PC-3 (cell line): ENCODE results near the gene NTN3. TPM values are rescaled to one million over a fixed set of nuclear protein-coding genes. Genes with fewer than 3 reads are reported as not detected.

Experiments
- ATAC-seq: fragments of 200-7000 bp; cut with Tn5 transposase; 2 replicates; pipeline ENCODE4 v1.9.1; 2020; ENCODE audit warnings: mild to moderate bottlenecking, moderate library complexity
- BruUV-seq: library from RNA; stranded (reverse); fragments of 400-500 nt; replicated peaks from 2 replicates; lab custom pipeline; 2021; lab: Mats Ljungman, UMichigan
- CTCF ChIA-PET: fragments of 300-600 bp; sonication (Branson Sonifier 250); formaldehyde crosslinking; loops from one replicate; lab custom pipeline; 2022; ENCODE audit warnings: antibody characterized with exemption; lab: Charles Lee
- POLR2A ChIA-PET: fragments of 300-600 bp; sonication (Branson Sonifier 250); formaldehyde crosslinking; loops from one replicate; lab custom pipeline; 2022; ENCODE audit warnings: antibody characterized with exemption; ENCODE audit not compliant: unreplicated experiment; lab: Charles Lee
- DNase-seq: peaks from one replicate; pipeline ENCODE4 v3.0.0-alpha.2; 2015
- H2AFZ ChIP-seq: fragments of 300-600 bp; sonication (generic); 2 replicates; pipeline ENCODE4 v1.6.0; 2016; ENCODE audit warnings: antibody characterized with exemption, low read length
- H3F3A ChIP-seq: fragments of 300-600 bp; sonication (generic); one replicate; pipeline ENCODE4 v1.6.0; 2017; ENCODE audit warnings: antibody characterized with exemption, low read length, control low read depth, mild to moderate bottlenecking; ENCODE audit not compliant: unreplicated experiment
- H3K27ac ChIP-seq: fragments of 300-600 bp; sonication (generic); 2 replicates; pipeline ENCODE4 v1.5.1; 2016; ENCODE audit warnings: mild to moderate bottlenecking, low read length
- H3K27me3 ChIP-seq: fragments of 300-600 bp; sonication (generic); 2 replicates; pipeline ENCODE4 v1.6.1; 2016; ENCODE audit warnings: low read length, mixed read lengths
- H3K36me3 ChIP-seq: fragments of 300-600 bp; sonication (generic); 2 replicates; pipeline ENCODE4 v1.6.1; 2016; ENCODE audit warnings: low read depth, mixed run types, low read length, mixed read lengths
- H3K4me1 ChIP-seq: fragments of 300-600 bp; sonication (generic); 2 replicates; pipeline ENCODE4 v1.5.1; 2016; ENCODE audit warnings: low read length; ENCODE audit not compliant: insufficient read depth
- H3K4me2 ChIP-seq: fragments of 300-600 bp; sonication (generic); 2 replicates; pipeline ENCODE4 v1.6.0; 2016; ENCODE audit warnings: low read length
- H3K4me3 ChIP-seq: fragments of 300-600 bp; sonication (generic); 2 replicates; pipeline ENCODE4 v1.5.1; 2016; ENCODE audit warnings: mild to moderate bottlenecking, low read length, mixed read lengths
- H3K79me2 ChIP-seq: fragments of 300-600 bp; sonication (generic); 2 replicates; pipeline ENCODE4 v1.6.1; 2017; ENCODE audit warnings: low read length, mixed read lengths
- H3K9ac ChIP-seq: fragments of 300-600 bp; sonication (generic); 2 replicates; pipeline ENCODE4 v1.6.0; 2016; ENCODE audit warnings: mild to moderate bottlenecking, low read length
- H3K9me2 ChIP-seq: fragments of 300-600 bp; sonication (generic); replicated peaks from 2 replicates; pipeline ENCODE4 v1.6.1; 2016; ENCODE audit warnings: mixed run types, low read length, mixed read lengths
- H3K9me3 ChIP-seq: fragments of 300-600 bp; sonication (generic); 2 replicates; pipeline ENCODE4 v1.6.1; 2016; ENCODE audit warnings: low read length, mixed read lengths
- H4K20me1 ChIP-seq: fragments of 300-600 bp; sonication (generic); 2 replicates; pipeline ENCODE4 v1.6.1; 2016; ENCODE audit warnings: low read length, mixed read lengths
- EZH2 ChIP-seq: fragments of 300-600 bp; sonication (generic); IDR thresholded peaks from one replicate; pipeline ENCODE4 v1.6.1; 2017; ENCODE audit warnings: antibody characterized with exemption, mild to moderate bottlenecking, low read length; ENCODE audit not compliant: unreplicated experiment
- EZH2phosphoT487 ChIP-seq: fragments of 300-600 bp; sonication (generic); IDR thresholded peaks from 2 replicates; pipeline ENCODE4 v1.6.1; 2018; ENCODE audit warnings: mild to moderate bottlenecking, antibody characterized with exemption, low read length, borderline replicate concordance
- intact Hi-C: fragments of 100-400 bp; cut with micrococcal nuclease; formaldehyde crosslinking; loops from 2 replicates; pipeline ENCODE4 v1.9.0; 2023
- total RNA-seq: library from RNA; depleted of rRNA; stranded (reverse); fragments of >200 nt; gene quantifications from 2 replicates; pipeline ENCODE4 v1.2.3, GENCODE V29; 2014
- TF ChIP-seq, protein P1 (sequence below): fragments of 300-600 bp; sonication (generic); conservative IDR thresholded peaks from 2 replicates; pipeline ENCODE4 v1.5.1; 2017; ENCODE audit warnings: antibody characterized with exemption, low read depth, mild to moderate bottlenecking, low read length

Gene NTN3
- total RNA-seq, 1 experiment from 2014 or later, result not detected

DNA sequence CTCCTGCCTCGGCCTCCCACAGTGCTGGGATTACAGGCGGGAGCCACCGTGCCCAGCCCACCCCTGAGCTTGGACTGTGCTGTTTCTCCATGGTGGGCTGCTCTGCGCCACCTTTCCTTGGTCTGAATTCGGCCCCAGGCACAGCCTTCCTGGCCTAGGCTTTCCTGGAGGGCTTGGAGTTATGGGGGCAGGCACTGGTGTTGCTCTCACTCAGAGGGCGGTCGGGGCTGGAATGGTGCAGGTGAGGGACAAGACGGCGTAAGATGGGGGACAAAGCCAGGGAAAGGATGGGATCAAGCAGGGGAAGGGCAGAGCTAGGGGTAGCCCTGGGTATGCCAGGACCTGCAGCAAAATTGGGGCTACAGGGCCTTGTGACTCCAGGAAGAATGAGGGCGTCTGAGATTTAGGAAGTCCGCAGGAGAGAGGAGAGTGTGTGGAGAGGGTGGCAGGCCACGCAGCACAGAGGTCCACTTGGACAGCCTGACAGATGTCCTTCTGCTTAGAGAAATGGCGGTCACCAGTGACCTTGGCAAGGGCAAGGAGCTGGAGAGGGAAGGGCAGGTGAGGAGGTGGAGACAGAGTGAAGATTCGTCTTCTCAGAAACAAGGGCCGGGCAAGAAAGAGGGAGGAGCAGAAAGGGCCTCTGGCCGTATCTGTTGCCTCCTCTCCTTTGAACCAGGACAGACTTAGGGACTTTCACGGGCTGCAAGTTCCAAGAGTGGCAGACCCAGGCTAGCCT lies 41.1 kb downstream of the NTN3 start:
- ChIA-PET POLR2A (interaction anchor here (0.6 kb wide), 1 partner anchor 37 kb away, joined by 8 read pairs; the partner anchor contains the start of gene TBC1D24), CTCF (no interaction called here)
- Histone ChIP-seq H3K27ac (no peak overlapping the region), H3K9me2 (no peaks in the 10 kb centered on the region), H3K9ac (no peak overlapping the region), H3K27me3 (no peaks in the 10 kb centered on the region), H3K4me1 (peaks cover 24% of the 10 kb centered on the region), H3K79me2 (peaks cover 33% of the 10 kb centered on the region), H3K9me3 (no peaks in the 10 kb centered on the region), H3K36me3 (no peaks in the 10 kb centered on the region), H4K20me1 (peaks cover 27% of the 10 kb centered on the region), H2AFZ (no peak overlapping the region), H3K4me3 (no peak overlapping the region), H3K4me2 (no peak overlapping the region), H3F3A (no peaks in the 10 kb centered on the region)
- no TSS peak for BruUV-seq
- no peak for DNase-seq
- intact Hi-C loops, result no loop called here
- no peak for ATAC-seq
- TF ChIP-seq EZH2phosphoT487, result no peak
- TF ChIP-seq EZH2, result no peak
- TF ChIP-seq, protein P1, sequence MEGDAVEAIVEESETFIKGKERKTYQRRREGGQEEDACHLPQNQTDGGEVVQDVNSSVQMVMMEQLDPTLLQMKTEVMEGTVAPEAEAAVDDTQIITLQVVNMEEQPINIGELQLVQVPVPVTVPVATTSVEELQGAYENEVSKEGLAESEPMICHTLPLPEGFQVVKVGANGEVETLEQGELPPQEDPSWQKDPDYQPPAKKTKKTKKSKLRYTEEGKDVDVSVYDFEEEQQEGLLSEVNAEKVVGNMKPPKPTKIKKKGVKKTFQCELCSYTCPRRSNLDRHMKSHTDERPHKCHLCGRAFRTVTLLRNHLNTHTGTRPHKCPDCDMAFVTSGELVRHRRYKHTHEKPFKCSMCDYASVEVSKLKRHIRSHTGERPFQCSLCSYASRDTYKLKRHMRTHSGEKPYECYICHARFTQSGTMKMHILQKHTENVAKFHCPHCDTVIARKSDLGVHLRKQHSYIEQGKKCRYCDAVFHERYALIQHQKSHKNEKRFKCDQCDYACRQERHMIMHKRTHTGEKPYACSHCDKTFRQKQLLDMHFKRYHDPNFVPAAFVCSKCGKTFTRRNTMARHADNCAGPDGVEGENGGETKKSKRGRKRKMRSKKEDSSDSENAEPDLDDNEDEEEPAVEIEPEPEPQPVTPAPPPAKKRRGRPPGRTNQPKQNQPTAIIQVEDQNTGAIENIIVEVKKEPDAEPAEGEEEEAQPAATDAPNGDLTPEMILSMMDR, result no peak

DNA sequence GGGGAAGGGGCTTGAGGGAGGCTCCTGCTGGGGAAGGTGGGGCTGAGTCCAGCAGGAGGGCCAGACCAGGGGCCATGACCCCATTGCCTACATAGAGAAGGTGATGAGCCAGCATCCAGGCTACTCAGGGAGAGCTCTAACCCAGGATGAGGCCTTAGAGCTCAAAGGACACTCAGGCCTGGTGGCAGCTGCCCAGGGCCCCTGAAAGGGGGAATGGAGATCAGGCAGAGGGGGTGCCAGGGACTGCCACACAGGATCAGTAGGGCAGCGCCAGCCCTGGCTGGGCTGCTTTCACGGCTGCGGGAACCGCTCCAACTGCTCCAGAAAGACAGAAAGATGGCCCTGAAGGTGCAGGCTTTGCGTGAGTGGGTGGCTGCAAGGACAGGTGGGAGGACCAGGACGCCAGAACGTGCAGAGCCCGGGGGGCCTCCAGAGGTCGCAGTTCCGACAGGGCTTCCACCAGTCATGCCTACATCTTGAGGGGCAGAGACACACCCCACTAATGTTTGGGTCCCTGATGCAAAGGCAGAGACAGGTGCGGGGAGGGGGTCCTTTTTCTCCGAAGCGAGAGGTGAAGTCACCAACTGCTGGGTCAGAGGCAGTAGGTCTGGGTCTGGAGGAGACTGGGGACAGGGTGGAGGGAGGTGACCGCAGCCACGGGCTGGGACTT lies 41.8 kb downstream of the NTN3 start:
- Histone ChIP-seq H3K27ac (no peak overlapping the region), H2AFZ (peak overlapping the region; percentile 71; the same call in 1 of the 2 replicates), H4K20me1 (peaks cover 31% of the 10 kb centered on the region), H3K36me3 (no peaks in the 10 kb centered on the region), H3K9me3 (no peaks in the 10 kb centered on the region), H3K9me2 (no peaks in the 10 kb centered on the region), H3K27me3 (no peaks in the 10 kb centered on the region), H3K4me2 (peak overlapping the region; percentile 75), H3K4me1 (peaks cover 26% of the 10 kb centered on the region), H3K79me2 (peaks cover 40% of the 10 kb centered on the region), H3F3A (no peaks in the 10 kb centered on the region), H3K4me3 (peak overlapping the region; percentile 81; the same call in 1 of the 2 replicates), H3K9ac (no peak overlapping the region)
- ATAC-seq (no peak), DNase-seq (no peak)
- no TSS peak for BruUV-seq
- intact Hi-C loops, result no loop called here
- ChIA-PET CTCF (no interaction called here), POLR2A (no interaction called here)
- TF ChIP-seq EZH2 (no peak), EZH2phosphoT487 (no peak)
- TF ChIP-seq, protein P1, result no peak
